GM19324 (cell line): ENCODE data around the gene AVPI1.
"Not testable (repeated sequence)": the region's sequence is repeated elsewhere in the genome, so short reads cannot be mapped to it uniquely, and the experiment has no call there.

Source experiments
- ATAC-seq: cut with Tn5 transposase; IDR thresholded peaks from one replicate; pipeline ENCODE4 v1.9.1; 2021; ENCODE audit warnings: mild to moderate bottlenecking, moderate library complexity; ENCODE audit not compliant: unreplicated experiment, low FRiP score

Gene AVPI1

GRCh38 chr10:97642471-97643159, 44.4 kb downstream of the AVPI1 start:
- not testable (repeated sequence) for ATAC-seq

DNA sequence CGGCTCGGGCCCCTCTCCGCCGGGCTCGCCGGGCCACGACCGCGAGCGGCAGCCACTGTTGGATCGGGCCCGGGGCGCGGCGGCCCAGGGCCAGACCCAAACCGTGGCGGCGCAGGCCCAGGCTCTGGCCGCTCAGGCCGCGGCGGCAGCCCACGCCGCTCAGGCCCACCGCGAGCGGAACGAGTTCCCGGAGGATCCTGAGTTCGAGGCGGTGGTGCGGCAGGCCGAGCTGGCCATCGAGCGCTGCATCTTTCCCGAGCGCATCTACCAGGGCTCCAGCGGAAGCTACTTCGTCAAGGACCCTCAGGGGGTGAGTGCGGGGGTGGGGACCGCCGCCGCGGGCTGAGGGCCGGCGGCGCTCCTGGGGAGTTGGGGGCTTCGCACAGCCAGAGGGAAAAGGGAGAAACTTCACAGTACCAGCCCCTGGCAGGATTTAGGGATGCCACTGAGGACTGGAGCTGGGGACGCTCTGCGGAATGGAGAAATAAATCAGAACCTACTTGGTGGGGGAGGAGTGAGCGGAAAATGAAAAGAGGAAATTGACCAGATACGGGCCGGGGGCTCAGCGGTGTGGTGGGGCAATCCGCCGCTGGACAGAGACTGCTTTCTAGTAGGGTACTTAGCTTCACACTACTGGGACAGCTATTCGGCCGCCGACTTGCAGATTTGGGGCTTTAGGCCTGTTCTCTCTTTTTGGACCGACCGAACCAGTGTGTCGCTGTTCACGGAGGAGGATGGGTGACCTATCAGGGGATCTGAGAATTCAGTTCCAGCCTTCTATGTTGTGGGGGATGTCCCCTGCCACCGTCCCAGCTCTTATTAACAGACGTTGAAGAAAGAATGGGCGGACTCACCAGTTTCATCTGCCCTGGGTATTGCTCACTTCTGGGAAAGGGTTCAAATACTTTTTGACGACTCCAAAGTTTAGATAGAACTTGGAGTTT, 45.9 kb downstream of the AVPI1 start:
- no peak for ATAC-seq

GRCh38 chr10:97640174-97640867, 46.7 kb downstream of the AVPI1 start, which contains the start of gene PI4K2A:
TSS of gene PI4K2A (plus strand) at chr10:97640671. CDS start at chr10:97640743, 72 bp downstream.
- peak; percentile 99 for ATAC-seq

GRCh38 chr10:97639090-97639489, 48.0 kb downstream of the AVPI1 start:
- not testable (repeated sequence) for ATAC-seq

- ATAC-seq: no peak
These were observed 51.5 kb downstream of the AVPI1 start for GRCh38 chr10:97635577-97635976.

DNA sequence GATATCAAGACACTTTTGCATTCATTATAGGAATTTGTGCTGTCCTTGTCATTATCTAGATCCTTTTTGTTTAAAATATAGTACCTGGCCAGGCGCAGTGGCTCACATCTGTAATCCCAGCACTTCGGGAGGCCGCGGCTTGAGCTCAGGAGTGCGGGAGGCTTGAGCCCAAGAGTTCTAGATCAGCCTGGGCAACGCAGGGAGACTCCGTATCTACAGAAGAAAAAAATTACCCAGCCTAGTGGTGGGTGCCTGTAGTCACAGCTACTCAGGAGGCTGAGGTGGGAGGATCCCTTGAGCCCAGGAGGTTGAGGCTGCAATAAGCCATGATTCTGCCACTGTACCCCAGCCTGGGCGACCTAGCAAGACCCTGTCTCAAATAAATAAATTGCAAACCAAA, 53.1 kb downstream of the AVPI1 start:
- ATAC-seq: no peak

GRCh38 chr10:97632949-97633884, 53.8 kb downstream of the AVPI1 start, which contains the start of gene MORN4:
TSS of gene MORN4 (minus strand) at chr10:97633500. CDS start at chr10:97619653, 13,847 bp downstream.
- ATAC-seq: peak; percentile 99

- no peak for ATAC-seq
These were observed 55.9 kb downstream of the AVPI1 start for GRCh38 chr10:97631098-97631497.

DNA sequence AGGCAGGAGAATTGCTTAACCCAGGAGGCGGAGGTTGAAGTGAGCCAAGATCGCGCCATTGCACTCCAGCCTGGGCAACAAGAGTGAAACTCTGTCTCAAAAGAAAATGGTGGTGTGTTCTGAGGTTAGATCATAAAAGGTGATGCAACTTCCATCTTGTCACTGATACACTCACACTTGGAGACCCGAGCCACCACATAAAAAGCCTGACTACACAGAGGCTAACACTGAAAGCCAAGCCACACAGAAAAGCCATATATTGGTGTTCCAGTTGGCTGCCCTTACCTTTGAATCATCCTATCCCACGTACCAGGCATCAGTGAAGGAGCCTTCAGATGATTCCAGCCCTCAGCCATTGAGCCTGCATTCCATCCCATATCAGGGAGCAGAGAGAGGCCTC, 57.8 kb downstream of the AVPI1 start:
- no peak for ATAC-seq

GRCh38 chr10:97628228-97628627, 58.8 kb downstream of the AVPI1 start:
- ATAC-seq: no peak

GRCh38 chr10:97627731-97628130, 59.3 kb downstream of the AVPI1 start:
- no peak for ATAC-seq
